Body of pancreas (tissue), 4 donors: ENCODE results near the gene ASTN2. TPM values are rescaled to one million over a fixed set of nuclear protein-coding genes. Genes with fewer than 3 reads are reported as not detected.

Experiments used
- ATAC-seq: fragments of 150-250 bp; one replicate; pipeline ENCODE4 v1.9.1; 2016
- DNase-seq, 4 donors: peaks; one replicate each; pipeline ENCODE4 v3.0.0-alpha.2; 2019
- H3K27ac ChIP-seq, 4 donors: fragments of 200-600 bp; sonication (generic); 1 replicate in 3 of 4; 2 replicates in 1 of 4; pipeline versions ENCODE4 v1.5.1 to v1.6.1; 2016 to 2019; ENCODE audit warnings: mild to moderate bottlenecking in 1 of 4, mixed read lengths in 1 of 4, moderate library complexity in 1 of 4
- H3K27me3 ChIP-seq, 2 donors: fragments of 200-600 bp; sonication (generic); one replicate each; pipeline ENCODE4 v1.6.0; 2016; ENCODE audit warnings: mild to moderate bottlenecking in 1 of 2
- H3K36me3 ChIP-seq, 2 donors: fragments of 200-600 bp; sonication (generic); replicated peaks in 1 of 2; 2 replicates each; pipeline ENCODE4 v1.5.1; 2016; ENCODE audit warnings: low read depth in 2 of 2; ENCODE audit not compliant: insufficient read depth in 1 of 2
- H3K4me1 ChIP-seq: fragments of 200-600 bp; sonication (generic); one replicate; pipeline ENCODE4 v1.6.0; 2016
- H3K4me3 ChIP-seq, 2 donors: fragments of 200-600 bp; sonication (generic); 1 replicate in 1 of 2; 2 replicates in 1 of 2; pipeline ENCODE4 v1.5.1; 2016 to 2019
- H3K9me3 ChIP-seq, 3 donors: fragments of 200-600 bp; sonication (generic); 1 replicate in 2 of 3; 2 replicates in 1 of 3; pipeline ENCODE4 v1.5.1; 2016
- CTCF ChIP-seq, 7 experiments: fragments of 450-650 bp in 4 of 7; fragments of 200-600 bp in 3 of 7; sonication (generic) in 3 of 7; IDR thresholded peaks; one replicate each; pipeline ENCODE4 v1.5.1; 2016 to 2019; ENCODE audit warnings: antibody characterized with exemption in 7 of 7
- POLR2A ChIP-seq, 3 donors: fragments of 450-650 bp; IDR thresholded peaks; one replicate each; pipeline ENCODE4 v1.6.1; 2016; ENCODE audit warnings: antibody characterized with exemption in 3 of 3, mild to moderate bottlenecking in 2 of 3
- WGBS, 2 donors: methylation state at CpG; one replicate each; pipeline ENCODE4 v1.1.5; 2017; 5-methylcytosine and 5-hydroxymethylcytosine counted together
- intact Hi-C: fragments of 100-400 bp; cut with DNase I; formaldehyde crosslinking; loops from one replicate; pipeline ENCODE4 v1.15.1; 2023
- total RNA-seq, 2 donors: library from RNA; depleted of rRNA; stranded (reverse); fragments of >200 nt; gene quantifications; one replicate each; pipeline ENCODE4 v1.1.0, GENCODE V29; 2016

ASTN2 gene
- total RNA-seq, 2 donors from 2014 or later: 8.2 to 9.6 TPM

GRCh38 chr9:116442528-116442927 lies 972.3 kb downstream of the ASTN2 start:
- no peak for TF ChIP-seq POLR2A (IDR thresholded peaks at IDR 0.05)
- no peak for TF ChIP-seq CTCF (IDR thresholded peaks at IDR 0.05)
- no peak for DNase-seq
- ATAC-seq: no peak
- no peak overlapping the region for H3K4me3 ChIP-seq
- H3K9me3 ChIP-seq: no peaks in the 10 kb centered on the region
- H3K4me1 ChIP-seq: no peaks in the 10 kb centered on the region
- no peaks in the 10 kb centered on the region for H3K27me3 ChIP-seq
- no peaks in the 10 kb centered on the region for H3K36me3 ChIP-seq
- no peak overlapping the region for H3K27ac ChIP-seq
- intact Hi-C loops: no loop called here

- DNase-seq (no peak), ATAC-seq (no peak)
- intact Hi-C loops: no loop called here
- H3K4me1 ChIP-seq: no peaks in the 10 kb centered on the region
- WGBS, 2 donors: 87 to 94% methylated on average over 10 to 11 of the region's 11 CpGs
- H3K36me3 ChIP-seq: no peaks in the 10 kb centered on the region
- no peak overlapping the region for H3K27ac ChIP-seq
- TF ChIP-seq POLR2A (IDR thresholded peaks at IDR 0.05): no peak
- no peak for TF ChIP-seq CTCF (IDR thresholded peaks at IDR 0.05)
- H3K4me3 ChIP-seq: no peak overlapping the region
- H3K27me3 ChIP-seq: no peaks in the 10 kb centered on the region
- no peaks in the 10 kb centered on the region for H3K9me3 ChIP-seq
These were observed 977.2 kb downstream of the ASTN2 start for GRCh38 chr9:116437411-116438370.

GRCh38 chr9:116436121-116436520 lies 978.7 kb downstream of the ASTN2 start:
- no peaks in the 10 kb centered on the region for H3K27me3 ChIP-seq
- no peak overlapping the region for H3K27ac ChIP-seq
- H3K9me3 ChIP-seq: no peaks in the 10 kb centered on the region
- intact Hi-C loops: no loop called here
- H3K36me3 ChIP-seq: no peaks in the 10 kb centered on the region
- H3K4me1 ChIP-seq: no peaks in the 10 kb centered on the region
- no peak for ATAC-seq
- no peak overlapping the region for H3K4me3 ChIP-seq
- DNase-seq: no peak
- TF ChIP-seq POLR2A (IDR thresholded peaks at IDR 0.05) (no peak), CTCF (IDR thresholded peaks at IDR 0.05) (no peak)
- 88 to 100% methylated on average over 1 of the region's 1 CpG for WGBS, 2 donors

- WGBS, 2 donors: 58 to 60% methylated on average over 4 of the region's 4 CpGs
- no peaks in the 10 kb centered on the region for H3K9me3 ChIP-seq
- H3K27ac ChIP-seq: no peak overlapping the region
- H3K4me1 ChIP-seq: no peaks in the 10 kb centered on the region
- H3K27me3 ChIP-seq: no peaks in the 10 kb centered on the region
- TF ChIP-seq CTCF (IDR thresholded peaks at IDR 0.05) (no peak), POLR2A (IDR thresholded peaks at IDR 0.05) (no peak)
- intact Hi-C loops: no loop called here
- no peak overlapping the region for H3K4me3 ChIP-seq
- ATAC-seq (no peak), DNase-seq (no peak)
- no peaks in the 10 kb centered on the region for H3K36me3 ChIP-seq
These were observed 979.2 kb downstream of the ASTN2 start for GRCh38 chr9:116435706-116436105.

- Histone ChIP-seq H3K36me3 (no peaks in the 10 kb centered on the region), H3K27me3 (no peaks in the 10 kb centered on the region), H3K9me3 (no peaks in the 10 kb centered on the region), H3K27ac (no peak overlapping the region), H3K4me1 (no peaks in the 10 kb centered on the region), H3K4me3 (no peak overlapping the region)
- DNase-seq (no peak), ATAC-seq (no peak)
- intact Hi-C loops: no loop called here
- WGBS, 2 donors: 83 to 88% methylated on average over 4 of the region's 4 CpGs
- TF ChIP-seq POLR2A (IDR thresholded peaks at IDR 0.05) (no peak), CTCF (IDR thresholded peaks at IDR 0.05) (no peak)
These were observed 980.5 kb downstream of the ASTN2 start for GRCh38 chr9:116434314-116434713.
